ENCODE data around the gene MRPL43.

DNA sequence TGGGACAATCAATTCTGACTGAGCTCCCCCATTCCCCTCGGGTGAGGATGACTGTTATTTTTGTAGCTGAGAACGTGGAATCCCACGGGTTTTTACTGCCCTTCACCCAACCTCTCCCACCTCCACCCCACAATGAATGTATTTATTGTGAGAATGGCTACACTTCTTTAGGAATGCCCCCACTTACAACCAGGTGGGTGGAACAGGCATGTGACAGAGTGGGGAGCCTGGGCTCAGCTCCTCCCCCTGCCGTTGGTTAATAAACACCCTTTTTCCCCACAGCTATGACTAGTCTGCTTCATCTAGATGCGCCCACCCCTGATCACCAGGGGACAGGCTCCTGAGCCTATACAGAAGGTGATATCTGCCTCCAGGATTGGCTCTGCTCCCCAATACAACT lies 2.0 kb downstream of the MRPL43 start:
- no peak for TF ChIP-seq POLR2A (IDR thresholded peaks at IDR 0.05; ENCODE audit: low read length)
- no peak for TF ChIP-seq GATA1 (IDR thresholded peaks at IDR 0.05; ENCODE audit: low read depth, low read length)
